ENCODE measurements around the gene ALDH1A1.

Gene ALDH1A1

DNA sequence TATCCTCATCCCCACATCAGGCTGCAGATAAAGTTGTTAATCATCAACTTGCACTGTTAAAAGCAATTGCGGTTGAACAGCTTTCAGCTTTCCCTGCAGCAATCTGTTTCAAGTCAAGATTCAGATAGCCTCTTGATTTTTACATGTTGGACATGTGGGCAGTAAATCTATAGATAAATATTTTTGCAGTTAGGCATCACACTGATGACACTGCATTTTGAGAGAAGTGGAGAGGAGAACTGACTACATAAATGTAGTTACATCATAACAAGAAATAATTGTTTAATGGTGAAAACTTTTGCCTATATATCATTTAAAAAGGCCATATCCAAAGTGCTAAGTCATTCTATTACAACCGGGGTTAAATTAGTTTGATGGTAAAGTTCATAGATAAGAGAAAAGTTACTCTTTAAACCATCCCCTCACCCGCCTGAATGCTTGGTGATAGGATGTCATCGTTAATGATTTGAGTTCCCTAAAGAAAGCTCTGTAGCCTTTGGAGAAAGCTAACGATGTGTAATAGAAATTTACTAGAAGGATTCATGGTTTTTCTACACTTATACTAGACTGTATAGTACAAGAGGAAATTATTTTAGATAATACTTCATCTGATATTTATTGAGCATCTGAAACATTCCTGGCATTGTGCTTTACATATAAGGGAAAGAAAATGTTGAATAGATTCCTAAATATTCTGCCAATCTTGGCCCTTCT is 30.8 kb upstream of the ALDH1A1 start:
- H3K27ac ChIP-seq (ENCODE audit: poor library complexity, severe bottlenecking): peak overlapping the region; percentile 12
- H3K36me3 ChIP-seq (ENCODE audit: low read depth): no peaks in the 10 kb centered on the region
- ATAC-seq (ENCODE audit: low read depth): no peak
- H3K4me1 ChIP-seq (ENCODE audit: insufficient read depth, poor library complexity, severe bottlenecking): peaks cover 49% of the 10 kb centered on the region
- H3K9me3 ChIP-seq (ENCODE audit: severe bottlenecking): no peaks in the 10 kb centered on the region
- no peaks in the 10 kb centered on the region for H3K27me3 ChIP-seq (ENCODE audit: insufficient read depth, poor library complexity, severe bottlenecking)
- H3K4me3 ChIP-seq (ENCODE audit: severe bottlenecking): no peak overlapping the region
- DNase-seq (ENCODE audit: low spot score): no peak
- TF ChIP-seq, protein P1, sequence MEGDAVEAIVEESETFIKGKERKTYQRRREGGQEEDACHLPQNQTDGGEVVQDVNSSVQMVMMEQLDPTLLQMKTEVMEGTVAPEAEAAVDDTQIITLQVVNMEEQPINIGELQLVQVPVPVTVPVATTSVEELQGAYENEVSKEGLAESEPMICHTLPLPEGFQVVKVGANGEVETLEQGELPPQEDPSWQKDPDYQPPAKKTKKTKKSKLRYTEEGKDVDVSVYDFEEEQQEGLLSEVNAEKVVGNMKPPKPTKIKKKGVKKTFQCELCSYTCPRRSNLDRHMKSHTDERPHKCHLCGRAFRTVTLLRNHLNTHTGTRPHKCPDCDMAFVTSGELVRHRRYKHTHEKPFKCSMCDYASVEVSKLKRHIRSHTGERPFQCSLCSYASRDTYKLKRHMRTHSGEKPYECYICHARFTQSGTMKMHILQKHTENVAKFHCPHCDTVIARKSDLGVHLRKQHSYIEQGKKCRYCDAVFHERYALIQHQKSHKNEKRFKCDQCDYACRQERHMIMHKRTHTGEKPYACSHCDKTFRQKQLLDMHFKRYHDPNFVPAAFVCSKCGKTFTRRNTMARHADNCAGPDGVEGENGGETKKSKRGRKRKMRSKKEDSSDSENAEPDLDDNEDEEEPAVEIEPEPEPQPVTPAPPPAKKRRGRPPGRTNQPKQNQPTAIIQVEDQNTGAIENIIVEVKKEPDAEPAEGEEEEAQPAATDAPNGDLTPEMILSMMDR (IDR thresholded peaks at IDR 0.05; ENCODE audit: poor library complexity, severe bottlenecking): no peak

DNA sequence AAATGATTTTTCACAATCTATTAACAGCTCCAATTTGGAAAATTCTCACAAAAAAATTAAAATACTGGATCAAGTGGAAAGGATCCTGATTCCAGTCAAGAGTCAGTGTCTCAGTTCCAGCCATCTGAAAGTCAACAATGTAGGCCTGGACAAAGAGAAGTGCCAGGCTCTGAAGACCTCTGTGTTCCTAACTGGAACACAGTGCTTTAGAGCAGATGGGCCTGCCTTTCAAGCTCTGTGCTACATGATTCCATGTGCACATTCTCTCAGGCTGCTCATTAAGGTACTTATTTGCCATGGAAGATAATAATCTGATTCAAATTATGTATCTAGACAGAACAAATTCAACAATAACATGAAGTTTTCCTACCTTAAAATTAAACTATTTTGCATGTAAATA is 30.2 kb upstream of the ALDH1A1 start:
- Histone ChIP-seq H3K27me3 (ENCODE audit: insufficient read depth, poor library complexity, severe bottlenecking) (no peaks in the 10 kb centered on the region), H3K27ac (ENCODE audit: poor library complexity, severe bottlenecking) (peak overlapping the region; percentile 12), H3K4me1 (ENCODE audit: insufficient read depth, poor library complexity, severe bottlenecking) (peaks cover 49% of the 10 kb centered on the region), H3K4me3 (ENCODE audit: severe bottlenecking) (no peak overlapping the region), H3K36me3 (ENCODE audit: low read depth) (no peaks in the 10 kb centered on the region), H3K9me3 (ENCODE audit: severe bottlenecking) (no peaks in the 10 kb centered on the region)
- TF ChIP-seq, protein P1 (IDR thresholded peaks at IDR 0.05; ENCODE audit: poor library complexity, severe bottlenecking): no peak
- no peak for DNase-seq (ENCODE audit: low spot score)
- no peak for ATAC-seq (ENCODE audit: low read depth)

DNA sequence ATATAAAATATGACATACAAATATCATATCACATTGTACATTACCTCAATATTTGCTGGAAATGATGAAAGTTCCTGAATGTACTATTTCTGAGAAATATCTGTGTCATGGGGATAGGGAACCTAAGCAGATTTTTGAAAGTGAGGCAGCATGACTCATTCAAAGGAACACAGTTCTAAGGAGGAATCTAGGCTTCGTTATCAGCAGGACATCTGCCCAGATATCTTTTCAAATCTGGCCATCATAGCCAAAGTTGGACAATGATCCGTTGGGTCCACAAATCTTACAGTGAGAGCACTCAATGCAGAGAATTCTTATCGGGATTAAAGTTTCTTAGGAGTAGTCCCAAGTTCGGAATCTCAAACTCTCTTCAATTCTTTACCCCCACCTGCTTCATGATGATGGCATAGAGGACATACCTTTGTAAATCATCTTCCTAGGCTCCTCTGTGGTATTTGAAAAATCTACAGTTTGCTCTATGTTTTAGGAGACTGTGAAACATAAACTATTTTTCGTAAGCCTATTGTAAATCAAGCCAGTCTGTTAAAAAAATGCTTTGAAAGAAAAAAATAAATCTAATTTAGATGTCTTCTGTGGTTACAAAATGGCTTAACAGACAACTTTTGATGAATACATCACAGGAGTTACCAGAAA is 29.4 kb upstream of the ALDH1A1 start:
- H3K27me3 ChIP-seq (ENCODE audit: insufficient read depth, poor library complexity, severe bottlenecking): no peaks in the 10 kb centered on the region
- no peak for DNase-seq (ENCODE audit: low spot score)
- TF ChIP-seq, protein P1 (IDR thresholded peaks at IDR 0.05; ENCODE audit: poor library complexity, severe bottlenecking): no peak
- H3K36me3 ChIP-seq (ENCODE audit: low read depth): no peaks in the 10 kb centered on the region
- ATAC-seq (ENCODE audit: low read depth): peak; percentile 33; the same call in 2 of the 3 replicates
- H3K9me3 ChIP-seq (ENCODE audit: severe bottlenecking): no peaks in the 10 kb centered on the region
- peak overlapping the region; percentile 12 for H3K27ac ChIP-seq (ENCODE audit: poor library complexity, severe bottlenecking)
- peaks cover 50% of the 10 kb centered on the region for H3K4me1 ChIP-seq (ENCODE audit: insufficient read depth, poor library complexity, severe bottlenecking)
- no peak overlapping the region for H3K4me3 ChIP-seq (ENCODE audit: severe bottlenecking)

DNA sequence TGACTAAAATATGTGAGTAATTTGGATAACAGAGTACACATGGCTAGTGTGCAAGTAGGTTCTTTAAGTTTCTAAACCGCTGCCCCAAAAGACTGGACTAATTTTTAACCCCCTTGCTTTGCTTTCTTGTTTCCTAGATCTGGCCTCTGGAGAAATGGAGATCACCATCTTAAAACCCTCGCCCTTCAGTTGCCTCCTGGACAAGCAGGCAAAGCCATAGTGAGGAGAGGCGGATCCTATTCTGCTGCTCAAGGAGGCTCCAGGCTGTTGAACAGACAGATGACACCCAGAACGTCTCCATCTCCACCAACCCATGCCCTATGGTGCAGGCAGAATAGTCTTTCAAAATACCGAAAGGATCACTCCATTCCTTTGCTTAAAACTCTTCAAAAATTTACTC is 28.6 kb upstream of the ALDH1A1 start:
- ATAC-seq (ENCODE audit: low read depth): no peak

More for the DNA sequence above, 28.6 kb upstream of the ALDH1A1 start:
- TF ChIP-seq, protein P1 (IDR thresholded peaks at IDR 0.05; ENCODE audit: poor library complexity, severe bottlenecking): no peak
- Histone ChIP-seq H3K27me3 (ENCODE audit: insufficient read depth, poor library complexity, severe bottlenecking) (no peaks in the 10 kb centered on the region), H3K36me3 (ENCODE audit: low read depth) (no peaks in the 10 kb centered on the region), H3K4me3 (ENCODE audit: severe bottlenecking) (no peak overlapping the region), H3K9me3 (ENCODE audit: severe bottlenecking) (no peaks in the 10 kb centered on the region), H3K27ac (ENCODE audit: poor library complexity, severe bottlenecking) (peak overlapping the region; percentile 12), H3K4me1 (ENCODE audit: insufficient read depth, poor library complexity, severe bottlenecking) (peaks cover 41% of the 10 kb centered on the region)
- DNase-seq (ENCODE audit: low spot score): no peak

All from RWPE2 (cell line).